K562 (cell line): ENCODE results near the gene APC2. TPM values are rescaled to one million over a fixed set of nuclear protein-coding genes. Genes with fewer than 3 reads are reported as not detected.
A peak's percentile ranks its signal among the peaks of the same experiment; 100 is the strongest.

Source experiments
- BACH1 ChIP-seq: fragments of 200-800 bp; sonication (Bioruptor generic); IDR thresholded peaks from 2 replicates; pipeline ENCODE4 v1.6.1; 2016; ENCODE audit warnings: missing genetic modification characterization, missing compliant biosample characterization
- CHD4 ChIP-seq: fragments of 200-600 bp; sonication (generic); IDR thresholded peaks from 3 replicates; pipeline ENCODE4 v1.6.1; 2012; ENCODE audit warnings: low read depth, mild to moderate bottlenecking, mixed read lengths, low read length, inconsistent platforms; ENCODE audit not compliant: insufficient read depth, insufficient replicate concordance, poor library complexity, severe bottlenecking
- ETV1 ChIP-seq: fragments of 450-650 bp; conservative IDR thresholded peaks from 2 replicates; pipeline ENCODE4 v1.6.1; 2016; ENCODE audit warnings: missing genetic modification characterization, control low read depth, low read depth, missing compliant biosample characterization
- GABPB2 ChIP-seq: fragments of 250-450 bp; sonication (Bioruptor Pico); conservative IDR thresholded peaks from 2 replicates; pipeline ENCODE4 v1.5.1; 2021; ENCODE audit warnings: mild to moderate bottlenecking
- HDAC2 ChIP-seq: fragments of 450-650 bp; IDR thresholded peaks from 2 replicates; pipeline ENCODE4 v1.6.1; 2016; ENCODE audit warnings: mild to moderate bottlenecking
- IRF2 ChIP-seq: sonication (generic); formaldehyde crosslinking; IDR thresholded peaks from 2 replicates; pipeline ENCODE4 v1.8.1; 2022; ENCODE audit warnings: mild to moderate bottlenecking, missing genetic modification reagents
- MAFF ChIP-seq: IDR thresholded peaks from 2 replicates; pipeline ENCODE4 v1.6.1; 2012; ENCODE audit warnings: low read length, improper control_type of control experiment
- MAFG ChIP-seq: fragments of 450-650 bp; conservative IDR thresholded peaks from 2 replicates; pipeline ENCODE4 v1.6.1; 2016; ENCODE audit warnings: missing genetic modification characterization, missing compliant biosample characterization
- MNT ChIP-seq, 2 experiments: fragments of 450-650 bp; conservative IDR thresholded peaks; 2 replicates each; pipeline ENCODE4 v1.6.1; 2017; ENCODE audit warnings: mild to moderate bottlenecking in 2 of 2, moderate library complexity in 2 of 2
- NRF1 ChIP-seq, 2 experiments: fragments of 450-650 bp; IDR thresholded peaks in 1 of 2; conservative IDR thresholded peaks in 1 of 2; 2 replicates each; pipeline ENCODE4 v1.6.1; 2014; ENCODE audit warnings: mild to moderate bottlenecking in 2 of 2
- NUFIP1 ChIP-seq: fragments of 450-650 bp; IDR thresholded peaks from 2 replicates; pipeline ENCODE4 v1.6.1; 2018; ENCODE audit not compliant: partially characterized antibody
- SREBF2 ChIP-seq: sonication (generic); formaldehyde crosslinking; IDR thresholded peaks from 2 replicates; pipeline ENCODE4 v1.4.0; 2020; ENCODE audit warnings: mild to moderate bottlenecking, missing genetic modification reagents
- SRSF1 ChIP-seq: fragments of 200-400 bp; formaldehyde crosslinking; IDR thresholded peaks from 2 replicates; pipeline ENCODE4 v1.6.1; 2017; ENCODE audit warnings: mild to moderate bottlenecking, low read depth, low read length, moderate library complexity
- STAT5A ChIP-seq: IDR thresholded peaks from 2 replicates; pipeline ENCODE4 v1.6.1; 2012; ENCODE audit warnings: low read length, inconsistent platforms, borderline replicate concordance
- TSC22D4 ChIP-seq: fragments of 450-650 bp; IDR thresholded peaks from 2 replicates; pipeline ENCODE4 v1.6.1; 2016; ENCODE audit warnings: missing genetic modification characterization, missing biosample characterization, control low read depth
- USF1 ChIP-seq: sonication (generic); formaldehyde crosslinking; IDR thresholded peaks from 2 replicates; pipeline ENCODE4 v1.9.0; 2022; ENCODE audit warnings: mild to moderate bottlenecking, missing genetic modification reagents
- ZBTB1 ChIP-seq: sonication (generic); formaldehyde crosslinking; IDR thresholded peaks from 2 replicates; pipeline ENCODE4 v1.8.1; 2023; ENCODE audit warnings: missing genetic modification reagents, low read depth, mild to moderate bottlenecking, borderline replicate concordance
- ZKSCAN8 ChIP-seq: fragments of 200-800 bp; sonication (Bioruptor generic); IDR thresholded peaks from 2 replicates; pipeline ENCODE4 v1.6.1; 2016; ENCODE audit warnings: missing genetic modification characterization, missing compliant biosample characterization
- ZNF12 ChIP-seq: sonication (generic); formaldehyde crosslinking; IDR thresholded peaks from 2 replicates; pipeline ENCODE4 v1.4.0; 2020; ENCODE audit warnings: mild to moderate bottlenecking, missing genetic modification reagents
- ZNF217 ChIP-seq: sonication (generic); formaldehyde crosslinking; IDR thresholded peaks from 2 replicates; pipeline ENCODE4 v1.8.0; 2022; ENCODE audit warnings: mild to moderate bottlenecking, missing genetic modification reagents
- ZNF224 ChIP-seq: sonication (generic); formaldehyde crosslinking; IDR thresholded peaks from 2 replicates; pipeline ENCODE4 v1.8.0; 2022; ENCODE audit warnings: mild to moderate bottlenecking, missing genetic modification reagents
- ZNF274 ChIP-seq: IDR thresholded peaks from 2 replicates; pipeline ENCODE4 v1.6.1; 2011; ENCODE audit warnings: low read depth, mild to moderate bottlenecking, low read length, moderate library complexity, borderline replicate concordance
- ZNF316 ChIP-seq: fragments of 450-650 bp; IDR thresholded peaks from 2 replicates; pipeline ENCODE4 v1.6.1; 2016
- polyA plus RNA-seq, 8 experiments: library from polyadenylated mRNA; depleted of rRNA in 4 of 8; stranded (reverse) in 5 of 8; unstranded in 3 of 8; fragments of >200 nt; fragmentation: Nextera tagmentation in 2 of 8; fragmentation: Illumina TruSeq in 1 of 8; extraction: Ambion mirVana in 2 of 8; extraction: Trizol in 1 of 8; gene quantifications; 2 replicates each; pipeline versions ENCODE4 v1.2.1 to v1.2.3, GENCODE V29; 2011 to 2014; ENCODE audit warnings: inconsistent platforms in 1 of 8, missing spikeins in 1 of 8
- total RNA-seq, 7 experiments: library from RNA; depleted of rRNA in 6 of 7; stranded (reverse); fragments of >200 nt in 6 of 7; fragmentation: Illumina TruSeq in 2 of 7; extraction: Trizol in 2 of 7; gene quantifications; 2 replicates each; pipeline versions ENCODE4 v1.2.1 to v1.2.3, GENCODE V29; 2011 to 2021; ENCODE audit warnings: low replicate concordance in 1 of 7
- TF ChIP-seq, protein P1 (sequence below): fragments of 250-450 bp; sonication (Bioruptor Pico); IDR thresholded peaks from 2 replicates; pipeline ENCODE4 v1.5.0; 2021
- TF ChIP-seq, protein P2 (sequence below): conservative IDR thresholded peaks from 2 replicates; pipeline ENCODE4 v1.6.1; 2011; ENCODE audit warnings: low read depth, mild to moderate bottlenecking, low read length; ENCODE audit not compliant: control insufficient read depth

APC2 gene
- total and polyA plus RNA-seq, 9 of the 15 experiments (the other 6 are each of a cell fraction or from before 2014, with no cell fraction given), result 0.01 to 0.40 (median 0.05) TPM; not detected in 3

- TF ChIP-seq ETV1 (tag), result no peak
- TF ChIP-seq BACH1 (tag), result no peak
- TF ChIP-seq GABPB2 (CRISPR knock-in tag), result no peak
- TF ChIP-seq ZBTB1 (CRISPR knock-in tag), result no peak
- TF ChIP-seq ZNF224, result no peak
- TF ChIP-seq HDAC2, result peak; percentile 92
- TF ChIP-seq SREBF2 (CRISPR knock-in tag), result no peak
- TF ChIP-seq ZKSCAN8, result no peak
- no peak for TF ChIP-seq MAFG (tag)
- TF ChIP-seq, protein P1, sequence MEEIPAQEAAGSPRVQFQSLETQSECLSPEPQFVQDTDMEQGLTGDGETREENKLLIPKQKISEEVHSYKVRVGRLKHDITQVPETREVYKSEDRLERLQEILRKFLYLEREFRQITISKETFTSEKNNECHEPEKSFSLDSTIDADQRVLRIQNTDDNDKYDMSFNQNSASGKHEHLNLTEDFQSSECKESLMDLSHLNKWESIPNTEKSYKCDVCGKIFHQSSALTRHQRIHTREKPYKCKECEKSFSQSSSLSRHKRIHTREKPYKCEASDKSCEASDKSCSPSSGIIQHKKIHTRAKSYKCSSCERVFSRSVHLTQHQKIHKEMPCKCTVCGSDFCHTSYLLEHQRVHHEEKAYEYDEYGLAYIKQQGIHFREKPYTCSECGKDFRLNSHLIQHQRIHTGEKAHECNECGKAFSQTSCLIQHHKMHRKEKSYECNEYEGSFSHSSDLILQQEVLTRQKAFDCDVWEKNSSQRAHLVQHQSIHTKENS (CRISPR knock-in tag), result no peak
- TF ChIP-seq STAT5A, result no peak
- TF ChIP-seq ZNF274, result no peak
- peak; percentile 76 to 89 for TF ChIP-seq MNT (conservative IDR thresholded peaks at IDR 0.05)
- no peak for TF ChIP-seq CHD4
- TF ChIP-seq, protein P2, sequence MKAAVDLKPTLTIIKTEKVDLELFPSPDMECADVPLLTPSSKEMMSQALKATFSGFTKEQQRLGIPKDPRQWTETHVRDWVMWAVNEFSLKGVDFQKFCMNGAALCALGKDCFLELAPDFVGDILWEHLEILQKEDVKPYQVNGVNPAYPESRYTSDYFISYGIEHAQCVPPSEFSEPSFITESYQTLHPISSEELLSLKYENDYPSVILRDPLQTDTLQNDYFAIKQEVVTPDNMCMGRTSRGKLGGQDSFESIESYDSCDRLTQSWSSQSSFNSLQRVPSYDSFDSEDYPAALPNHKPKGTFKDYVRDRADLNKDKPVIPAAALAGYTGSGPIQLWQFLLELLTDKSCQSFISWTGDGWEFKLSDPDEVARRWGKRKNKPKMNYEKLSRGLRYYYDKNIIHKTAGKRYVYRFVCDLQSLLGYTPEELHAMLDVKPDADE, result no peak; the same call in 1 of the 2 replicates
- peak; percentile 43; the same call in 1 of the 2 replicates for TF ChIP-seq ZNF12 (CRISPR knock-in tag)
- TF ChIP-seq NRF1 (conservative IDR thresholded peaks at IDR 0.05 in 1 of 2, IDR thresholded peaks at IDR 0.05 in 1 of 2), result peak; percentile 90 to 92
- TF ChIP-seq ZNF217 (CRISPR knock-in tag), result no peak
- TF ChIP-seq NUFIP1, result no peak
- TF ChIP-seq SRSF1, result no peak
- TF ChIP-seq ZNF316, result no peak
- TF ChIP-seq USF1 (CRISPR knock-in tag), result no peak
- TF ChIP-seq IRF2 (CRISPR knock-in tag), result no peak
- TF ChIP-seq MAFF, result no peak
- TF ChIP-seq TSC22D4 (tag), result no peak
Observed at GRCh38 chr19:1490311-1491113, 40.6 kb downstream of the APC2 start, which contains the start of gene PCSK4 (continued).
